Fibroblast of skin of right biceps (primary cell): ENCODE data around the gene ELF1.
A peak's percentile ranks its signal among the peaks of the same experiment; 100 is the strongest.
"Not testable (repeated sequence)": the region's sequence is repeated elsewhere in the genome, so short reads cannot be mapped to it uniquely, and the experiment has no call there.

Source experiments
- DNase-seq: peaks from one replicate; pipeline ENCODE4 v3.0.0-alpha.2; 2013

The ELF1 gene

GRCh38 chr13:40931719-40932118 lies 87.4 kb downstream of the ELF1 start:
- no peak for DNase-seq

- not testable (repeated sequence) for DNase-seq
Observed at GRCh38 chr13:40929883-40930282, 89.2 kb downstream of the ELF1 start.

GRCh38 chr13:40928980-40929379 lies 90.1 kb downstream of the ELF1 start:
- DNase-seq, result no peak

GRCh38 chr13:40927929-40928328 lies 91.2 kb downstream of the ELF1 start:
- no peak for DNase-seq

GRCh38 chr13:40923867-40924266 lies 95.2 kb downstream of the ELF1 start:
- no peak for DNase-seq

- DNase-seq, result no peak
Observed at GRCh38 chr13:40922437-40923040, 96.6 kb downstream of the ELF1 start.

GRCh38 chr13:40920826-40921225 lies 98.3 kb downstream of the ELF1 start:
- no peak for DNase-seq

GRCh38 chr13:40919901-40920300 lies 99.2 kb downstream of the ELF1 start:
- DNase-seq, result not testable (repeated sequence)

GRCh38 chr13:40916207-40916998 lies 102.7 kb downstream of the ELF1 start:
- peak; percentile 55 for DNase-seq

- not testable (repeated sequence) for DNase-seq
Observed at GRCh38 chr13:40914863-40915262, 104.3 kb downstream of the ELF1 start.

- DNase-seq, result no peak
Observed at GRCh38 chr13:40911341-40911740, 107.8 kb downstream of the ELF1 start.

GRCh38 chr13:40910324-40911050 lies 108.6 kb downstream of the ELF1 start:
- peak; percentile 46 for DNase-seq

- DNase-seq, result peak; percentile 4
Observed at GRCh38 chr13:40909541-40910200, 109.4 kb downstream of the ELF1 start.

- DNase-seq, result no peak
Observed at GRCh38 chr13:40908546-40908945, 110.6 kb downstream of the ELF1 start.

- DNase-seq, result not testable (repeated sequence)
Observed at GRCh38 chr13:40901032-40901431, 118.1 kb downstream of the ELF1 start.

- not testable (repeated sequence) for DNase-seq
Observed at GRCh38 chr13:40900568-40900967, 118.5 kb downstream of the ELF1 start.

GRCh38 chr13:40897053-40897452 lies 122.1 kb downstream of the ELF1 start:
- peak; percentile 9 for DNase-seq

GRCh38 chr13:40895227-40896184 lies 123.6 kb downstream of the ELF1 start:
- no peak for DNase-seq

GRCh38 chr13:40893573-40893972 lies 125.5 kb downstream of the ELF1 start:
- not testable (repeated sequence) for DNase-seq

GRCh38 chr13:40886017-40886416 lies 133.1 kb downstream of the ELF1 start:
- DNase-seq, result no peak

GRCh38 chr13:40884175-40884574 lies 134.9 kb downstream of the ELF1 start:
- not testable (repeated sequence) for DNase-seq
